ENCODE results near the gene MYADML2. TPM values are rescaled to one million over a fixed set of nuclear protein-coding genes. Genes with fewer than 3 reads are reported as not detected.
"Not testable (repeated sequence)": the region's sequence is repeated elsewhere in the genome, so short reads cannot be mapped to it uniquely, and the experiment has no call there.

Gene MYADML2
- total and polyA plus RNA-seq, 4 donors, result 0.44 to 2.9 (median 2.1) TPM

GRCh38 chr17:81958633-81959342, 11.8 kb upstream of the MYADML2 start:
- peaks cover 4% of the 10 kb centered on the region for H3K36me3 ChIP-seq (ENCODE audit: control insufficient read depth, insufficient read depth, low read length)
- H3K9me3 ChIP-seq (ENCODE audit: control insufficient read depth, insufficient read depth, low read length), result no peaks in the 10 kb centered on the region
- H3K27me3 ChIP-seq (ENCODE audit: control insufficient read depth, insufficient read depth, low read length), result peaks cover 45% of the 10 kb centered on the region
- H3K4me3 ChIP-seq (ENCODE audit: low read depth, low read length), result no peak overlapping the region
- no peak overlapping the region for H3K27ac ChIP-seq (ENCODE audit: low read depth, low read length)
- no peak for DNase-seq (ENCODE audit: low read depth in 4 of 6, low spot score in 6 of 6)
- WGBS (ENCODE audit: insufficient coverage), result 54% methylated on average over 14 of the region's 15 CpGs
- H3K4me1 ChIP-seq (ENCODE audit: control insufficient read depth, insufficient read depth, low read length), result peaks cover 11% of the 10 kb centered on the region

- peaks cover 39% of the 10 kb centered on the region for H3K27me3 ChIP-seq (ENCODE audit: control insufficient read depth, insufficient read depth, low read length)
- peaks cover 11% of the 10 kb centered on the region for H3K4me1 ChIP-seq (ENCODE audit: control insufficient read depth, insufficient read depth, low read length)
- H3K36me3 ChIP-seq (ENCODE audit: control insufficient read depth, insufficient read depth, low read length), result peaks cover 6% of the 10 kb centered on the region
- 82% methylated on average over 13 of the region's 19 CpGs for WGBS (ENCODE audit: insufficient coverage)
- H3K9me3 ChIP-seq (ENCODE audit: control insufficient read depth, insufficient read depth, low read length), result no peaks in the 10 kb centered on the region
- no peak overlapping the region for H3K27ac ChIP-seq (ENCODE audit: low read depth, low read length)
- H3K4me3 ChIP-seq (ENCODE audit: low read depth, low read length), result no peak overlapping the region
- DNase-seq (ENCODE audit: low read depth in 4 of 6, low spot score in 6 of 6), result no peak
Observed at GRCh38 chr17:81957691-81958432, 10.8 kb upstream of the MYADML2 start.

GRCh38 chr17:81956607-81957589, 9.9 kb upstream of the MYADML2 start:
- Histone ChIP-seq H3K4me3 (ENCODE audit: low read depth, low read length) (no peak overlapping the region), H3K36me3 (ENCODE audit: control insufficient read depth, insufficient read depth, low read length) (peaks cover 7% of the 10 kb centered on the region), H3K9me3 (ENCODE audit: control insufficient read depth, insufficient read depth, low read length) (no peaks in the 10 kb centered on the region), H3K27ac (ENCODE audit: low read depth, low read length) (no peak overlapping the region), H3K4me1 (ENCODE audit: control insufficient read depth, insufficient read depth, low read length) (peaks cover 13% of the 10 kb centered on the region), H3K27me3 (ENCODE audit: control insufficient read depth, insufficient read depth, low read length) (peaks cover 29% of the 10 kb centered on the region)
- DNase-seq (ENCODE audit: low read depth in 4 of 6, low spot score in 6 of 6), result no peak
- 81% methylated on average over 45 of the region's 45 CpGs for WGBS (ENCODE audit: insufficient coverage)

DNA sequence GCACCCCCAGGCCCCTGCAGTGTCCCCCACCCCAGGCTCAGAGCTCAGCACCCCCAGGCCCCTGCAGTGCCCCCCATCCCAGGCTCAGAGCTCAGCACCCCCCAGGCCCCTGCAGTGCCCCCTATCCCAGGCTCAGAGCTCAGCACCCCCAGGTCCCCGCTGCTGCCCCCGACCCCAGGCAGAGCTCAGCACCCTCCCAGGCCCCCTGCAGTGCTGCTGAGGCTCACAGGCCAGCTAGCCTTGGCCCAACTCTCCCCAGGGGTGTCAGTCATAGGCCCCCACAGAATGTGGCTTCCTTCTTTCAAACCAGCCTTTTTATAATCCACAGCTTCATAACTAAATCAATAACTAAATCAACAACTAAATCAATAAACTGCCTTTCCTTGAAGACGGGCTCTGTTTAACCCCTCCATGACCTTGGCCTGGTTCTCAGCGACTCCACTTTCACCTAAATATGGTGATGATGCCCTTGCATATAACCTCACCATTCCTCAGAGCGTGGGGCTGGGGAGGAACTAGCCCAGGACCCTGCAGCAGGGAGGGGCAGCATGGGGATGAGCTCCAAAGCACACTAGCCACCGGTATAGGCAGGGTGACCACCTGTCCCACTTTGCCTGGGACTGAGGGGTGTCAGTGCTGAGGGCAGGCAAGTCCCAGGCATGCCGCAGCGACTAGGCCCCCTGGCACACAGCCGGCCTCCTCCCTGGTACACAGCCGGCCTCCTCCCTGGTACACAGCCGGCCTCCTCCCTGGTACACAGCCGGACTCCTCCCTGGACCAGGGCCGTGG, 8.9 kb upstream of the MYADML2 start:
- Histone ChIP-seq H3K4me1 (ENCODE audit: control insufficient read depth, insufficient read depth, low read length) (peaks cover 13% of the 10 kb centered on the region), H3K27ac (ENCODE audit: low read depth, low read length) (no peak overlapping the region), H3K27me3 (ENCODE audit: control insufficient read depth, insufficient read depth, low read length) (peaks cover 24% of the 10 kb centered on the region), H3K36me3 (ENCODE audit: control insufficient read depth, insufficient read depth, low read length) (peaks cover 7% of the 10 kb centered on the region), H3K4me3 (ENCODE audit: low read depth, low read length) (no peak overlapping the region), H3K9me3 (ENCODE audit: control insufficient read depth, insufficient read depth, low read length) (no peaks in the 10 kb centered on the region)
- 88% methylated on average over 11 of the region's 13 CpGs for WGBS (ENCODE audit: insufficient coverage)
- no peak for DNase-seq (ENCODE audit: low read depth in 4 of 6, low spot score in 6 of 6)

- Histone ChIP-seq H3K4me1 (ENCODE audit: control insufficient read depth, insufficient read depth, low read length) (peaks cover 11% of the 10 kb centered on the region), H3K4me3 (ENCODE audit: low read depth, low read length) (no peak overlapping the region), H3K27me3 (ENCODE audit: control insufficient read depth, insufficient read depth, low read length) (peaks cover 19% of the 10 kb centered on the region), H3K9me3 (ENCODE audit: control insufficient read depth, insufficient read depth, low read length) (no peaks in the 10 kb centered on the region), H3K36me3 (ENCODE audit: control insufficient read depth, insufficient read depth, low read length) (peaks cover 7% of the 10 kb centered on the region), H3K27ac (ENCODE audit: low read depth, low read length) (no peak overlapping the region)
- 88% methylated on average over 16 of the region's 26 CpGs for WGBS (ENCODE audit: insufficient coverage)
- DNase-seq (ENCODE audit: low read depth in 4 of 6, low spot score in 6 of 6), result no peak
Observed at GRCh38 chr17:81955058-81955681, 8.1 kb upstream of the MYADML2 start.

DNA sequence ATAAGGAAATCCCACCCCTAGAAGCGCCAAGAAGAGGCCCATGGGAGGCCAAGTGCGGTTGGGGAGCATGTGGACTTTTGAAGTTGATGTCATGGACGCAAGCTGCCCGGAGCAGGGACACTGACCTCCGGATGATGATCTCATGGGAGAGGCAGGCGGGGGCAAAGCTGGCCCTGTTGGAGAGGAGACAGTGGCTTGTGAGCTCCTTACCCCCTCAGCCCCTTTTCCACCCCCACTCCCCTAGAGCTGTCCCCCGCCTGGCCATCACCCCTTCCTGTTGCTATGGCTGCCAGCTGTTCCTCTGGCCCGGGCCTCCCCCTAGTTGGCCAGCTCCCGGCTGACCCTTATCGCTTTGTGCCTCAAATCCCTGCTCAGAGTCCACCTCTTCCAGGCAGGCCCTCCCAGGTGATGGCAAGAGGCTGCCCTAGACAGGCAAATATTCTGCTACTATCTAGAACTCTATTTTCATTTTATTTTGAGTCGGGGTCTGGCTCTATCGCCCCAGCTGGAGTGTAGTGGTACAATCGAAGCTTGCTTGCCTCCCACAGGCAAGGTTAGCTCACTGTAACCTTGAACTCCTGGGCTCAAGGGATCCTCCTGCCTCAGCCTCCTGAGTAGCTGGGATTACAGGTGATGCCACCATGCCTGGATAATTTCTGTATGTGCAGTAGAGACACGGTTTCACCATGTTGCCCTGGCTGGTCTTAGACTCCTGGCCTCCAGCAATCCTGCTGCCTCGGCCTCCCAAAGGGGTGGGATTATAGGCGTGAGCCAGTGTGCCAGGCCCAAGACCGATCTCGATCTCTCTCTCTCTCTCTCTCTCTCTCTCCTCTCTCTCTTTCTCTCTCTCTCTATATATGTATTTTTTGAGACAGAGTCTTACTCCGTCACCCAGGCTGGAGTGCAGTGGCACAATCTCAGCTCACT, 7.4 kb upstream of the MYADML2 start:
- no peak overlapping the region for H3K27ac ChIP-seq (ENCODE audit: low read depth, low read length)
- peaks cover 15% of the 10 kb centered on the region for H3K27me3 ChIP-seq (ENCODE audit: control insufficient read depth, insufficient read depth, low read length)
- no peak overlapping the region for H3K4me3 ChIP-seq (ENCODE audit: low read depth, low read length)
- DNase-seq (ENCODE audit: low read depth in 4 of 6, low spot score in 6 of 6), result no peak
- 81% methylated on average over 8 of the region's 19 CpGs for WGBS (ENCODE audit: insufficient coverage)
- H3K36me3 ChIP-seq (ENCODE audit: control insufficient read depth, insufficient read depth, low read length), result peaks cover 7% of the 10 kb centered on the region
- peaks cover 7% of the 10 kb centered on the region for H3K4me1 ChIP-seq (ENCODE audit: control insufficient read depth, insufficient read depth, low read length)
- H3K9me3 ChIP-seq (ENCODE audit: control insufficient read depth, insufficient read depth, low read length), result no peaks in the 10 kb centered on the region

DNA sequence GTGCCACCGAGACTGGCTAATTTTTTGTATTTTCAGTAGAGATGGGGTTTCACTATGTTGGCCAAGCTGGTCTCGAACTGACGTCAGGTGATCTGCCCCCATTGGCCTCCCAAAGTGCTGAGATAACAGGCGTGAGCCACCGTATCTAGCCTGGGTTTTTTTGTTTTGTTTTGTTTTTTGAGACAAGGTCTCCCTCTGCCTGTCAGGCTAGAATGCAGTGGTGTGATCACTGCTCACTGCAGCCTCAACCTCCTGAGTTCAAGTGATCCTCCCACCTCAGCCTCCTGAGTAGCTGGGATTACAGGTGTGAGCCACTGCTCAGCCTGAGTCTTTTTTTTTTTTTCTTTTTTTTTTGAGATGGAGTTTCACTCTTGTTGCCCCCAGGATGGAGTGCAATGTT, 6.4 kb upstream of the MYADML2 start:
- not testable (repeated sequence) for DNase-seq (ENCODE audit: low read depth in 4 of 6, low spot score in 6 of 6); H3K4me1 ChIP-seq (ENCODE audit: control insufficient read depth, insufficient read depth, low read length); H3K27me3 ChIP-seq (ENCODE audit: control insufficient read depth, insufficient read depth, low read length); H3K9me3 ChIP-seq (ENCODE audit: control insufficient read depth, insufficient read depth, low read length); H3K27ac ChIP-seq (ENCODE audit: low read depth, low read length); H3K4me3 ChIP-seq (ENCODE audit: low read depth, low read length)
- WGBS (ENCODE audit: insufficient coverage), result 80% methylated on average over 2 of the region's 5 CpGs
- peaks cover 12% of the 10 kb centered on the region for H3K36me3 ChIP-seq (ENCODE audit: control insufficient read depth, insufficient read depth, low read length)

DNA sequence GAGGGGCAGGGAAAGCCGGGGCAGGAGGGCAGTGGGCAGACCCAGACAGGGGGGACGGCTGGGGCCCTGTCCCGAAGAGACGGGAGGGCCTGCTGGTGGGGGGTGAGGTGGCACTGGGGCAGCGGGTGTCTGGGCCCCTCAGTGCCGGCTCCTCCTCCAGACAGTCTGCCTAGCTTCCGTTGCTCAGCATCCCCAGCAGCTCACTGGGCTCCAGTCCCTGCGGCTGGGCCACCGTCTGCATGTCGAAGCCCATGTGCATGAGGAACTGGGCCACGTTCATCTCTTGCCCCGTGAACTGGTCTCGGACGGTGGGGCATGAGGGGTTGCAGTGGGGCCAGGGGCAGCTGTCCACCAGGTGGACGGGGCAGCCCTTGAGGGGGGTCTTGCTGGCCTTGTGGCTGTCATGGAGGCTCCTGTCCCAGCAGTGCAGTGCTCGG, 5.8 kb upstream of the MYADML2 start:
- Histone ChIP-seq H3K9me3 (ENCODE audit: control insufficient read depth, insufficient read depth, low read length) (no peaks in the 10 kb centered on the region), H3K4me3 (ENCODE audit: low read depth, low read length) (no peak overlapping the region), H3K27ac (ENCODE audit: low read depth, low read length) (no peak overlapping the region), H3K4me1 (ENCODE audit: control insufficient read depth, insufficient read depth, low read length) (peaks cover 2% of the 10 kb centered on the region), H3K27me3 (ENCODE audit: control insufficient read depth, insufficient read depth, low read length) (no peaks in the 10 kb centered on the region), H3K36me3 (ENCODE audit: control insufficient read depth, insufficient read depth, low read length) (peaks cover 12% of the 10 kb centered on the region)
- 67% methylated on average over 15 of the region's 16 CpGs for WGBS (ENCODE audit: insufficient coverage)
- DNase-seq (ENCODE audit: low read depth in 4 of 6, low spot score in 6 of 6), result no peak
